OCI-LY7 (cell line): ENCODE data around the gene UVSSA.

Experiments
- CTCF ChIP-seq: fragments of 200-600 bp; sonication (generic); conservative IDR thresholded peaks from 2 replicates; pipeline ENCODE4 v1.5.1; 2014; ENCODE audit warnings: mild to moderate bottlenecking, antibody characterized with exemption, low read length, moderate library complexity, mixed read lengths
- EZH2phosphoT487 ChIP-seq: fragments of 200-600 bp; sonication (generic); IDR thresholded peaks from 2 replicates; pipeline ENCODE4 v1.6.1; 2018; ENCODE audit warnings: low read depth, borderline replicate concordance, mild to moderate bottlenecking, mixed run types, antibody characterized with exemption, low read length, moderate library complexity, mixed read lengths

DNA sequence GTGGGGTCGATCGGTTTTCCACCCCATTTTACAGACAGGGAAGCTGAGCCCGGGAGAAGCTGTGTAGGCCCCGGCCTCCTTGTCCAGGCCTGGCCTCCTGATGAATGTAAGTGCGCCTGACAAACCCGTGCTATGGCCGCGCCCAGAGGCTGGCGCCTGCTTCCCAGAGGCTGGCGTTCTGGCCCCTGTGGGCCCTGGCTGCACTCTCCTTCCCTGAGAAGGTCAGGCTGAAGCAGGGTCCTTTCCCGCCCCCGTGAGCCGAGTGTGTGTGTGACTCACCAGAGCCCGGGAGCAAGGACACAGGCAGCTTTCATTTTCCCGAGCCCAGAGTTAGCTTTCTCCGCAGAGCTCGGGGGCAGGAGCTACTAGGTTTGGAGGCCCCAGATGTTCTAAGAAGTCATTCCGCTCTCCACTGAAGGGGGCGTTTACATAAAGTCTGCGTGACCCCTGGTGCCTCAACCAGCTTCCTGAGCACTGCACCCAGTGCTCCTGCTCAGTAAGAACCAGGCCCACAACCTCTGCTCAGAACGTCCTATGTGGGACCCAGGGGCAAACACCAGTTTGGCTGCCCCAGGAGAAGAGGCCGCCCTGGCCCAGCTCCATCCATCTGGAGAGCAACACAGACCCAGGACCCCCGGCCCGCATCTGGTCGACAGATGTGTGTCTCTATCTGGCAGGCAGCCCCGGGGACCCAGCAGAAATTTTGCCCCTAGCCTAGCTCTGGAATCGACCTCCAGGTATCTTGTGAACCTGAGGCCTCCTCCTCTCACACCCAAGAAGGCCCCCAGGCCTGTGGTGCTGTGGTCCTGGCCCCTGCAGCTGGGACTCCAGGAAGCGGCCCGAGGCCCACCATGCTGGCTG is 13.6 kb downstream of the UVSSA start:
- TF ChIP-seq CTCF (no peak), EZH2phosphoT487 (no peak)
